Natural killer cell (primary cell): ENCODE results near the gene NLRP3. TPM values are rescaled to one million over a fixed set of nuclear protein-coding genes. Genes with fewer than 3 reads are reported as not detected.
"Not testable (repeated sequence)": the region's sequence is repeated elsewhere in the genome, so short reads cannot be mapped to it uniquely, and the experiment has no call there.

Experiments
- ATAC-seq, 3 donors: fragments of 150-1000 bp in 2 of 3; fragments of 200-7000 bp in 1 of 3; cut with Tn5 transposase; 1 replicate in 1 of 3; 2 replicates in 2 of 3; pipeline ENCODE4 v1.10.0; 2021; ENCODE audit warnings: mild to moderate bottlenecking in 2 of 3, moderate library complexity in 2 of 3
- DNase-seq, 2 donors: peaks; one replicate each; pipeline versions ENCODE4 v3.0.0 to v3.0.0-alpha.2; 2013 to 2021; ENCODE audit warnings: mixed read lengths in 1 of 2
- H3K27ac ChIP-seq: one replicate; pipeline ENCODE4 v1.5.1; 2013; ENCODE audit warnings: mild to moderate bottlenecking, low read length
- H3K27me3 ChIP-seq: one replicate; pipeline ENCODE4 v1.6.1; 2013; ENCODE audit warnings: low read length; ENCODE audit not compliant: control insufficient read depth, insufficient read depth
- H3K36me3 ChIP-seq: one replicate; pipeline ENCODE4 v1.6.1; 2013; ENCODE audit warnings: low read length; ENCODE audit not compliant: control insufficient read depth, insufficient read depth
- H3K4me1 ChIP-seq: one replicate; pipeline ENCODE4 v1.6.1; 2013; ENCODE audit warnings: low read length; ENCODE audit not compliant: control insufficient read depth, insufficient read depth
- H3K4me3 ChIP-seq: one replicate; pipeline ENCODE4 v1.5.1; 2013; ENCODE audit warnings: low read length
- H3K9me3 ChIP-seq: one replicate; pipeline ENCODE4 v1.6.1; 2013; ENCODE audit warnings: low read length; ENCODE audit not compliant: control insufficient read depth, insufficient read depth
- H3K27ac Mint-ChIP-seq, 2 donors: one replicate each; pipeline ENCODE4 v1.8.0; 2022; ENCODE audit warnings: mild to moderate bottlenecking in 2 of 2, mixed read lengths in 2 of 2, moderate library complexity in 1 of 2
- H3K27me3 Mint-ChIP-seq, 2 donors: one replicate each; pipeline ENCODE4 v1.8.0; 2022; ENCODE audit warnings: low read depth in 2 of 2, mixed read lengths in 2 of 2
- H3K36me3 Mint-ChIP-seq: one replicate; pipeline ENCODE4 v1.8.0; 2022; ENCODE audit warnings: mixed read lengths
- H3K4me1 Mint-ChIP-seq, 2 donors: one replicate each; pipeline ENCODE4 v1.8.0; 2022; ENCODE audit warnings: mixed read lengths in 2 of 2
- H3K4me3 Mint-ChIP-seq: one replicate; pipeline ENCODE4 v1.8.0; 2022; ENCODE audit warnings: mild to moderate bottlenecking, moderate library complexity, mixed read lengths
- H3K9me3 Mint-ChIP-seq, 2 donors: one replicate each; pipeline ENCODE4 v1.8.0; 2022; ENCODE audit warnings: mixed read lengths in 2 of 2
- CTCF ChIP-seq: fragments of 200-600 bp; IDR thresholded peaks from one replicate; pipeline ENCODE4 v1.8.0; 2022; ENCODE audit warnings: antibody characterized with exemption
- WGBS: methylation state at CpG from one replicate; pipeline ENCODE4 v1.1.7; 2013; ENCODE audit warnings: missing lambda C conversion rate; ENCODE audit not compliant: insufficient coverage; 5-methylcytosine and 5-hydroxymethylcytosine counted together
- intact Hi-C: fragments of 100-400 bp; cut with micrococcal nuclease; formaldehyde crosslinking; loops from one replicate; pipeline ENCODE4 v1.14.2; 2022
- total RNA-seq, 4 donors: library from RNA; stranded (reverse); fragments of 120-200 nt in 1 of 4; gene quantifications; one replicate each; pipeline versions ENCODE4 v1.2.3 to v1.2.4, GENCODE V29; 2013 to 2022

NLRP3 gene
- total RNA-seq, 3 donors from 2014 or later (not counting 1 experiment from before 2014, with no cell fraction given): 11.3 to 34.1 (median 11.7) TPM

GRCh38 chr1:247390116-247390791, 25.7 kb upstream of the NLRP3 start:
- ATAC-seq: peak; percentile 95 to 99 (median 99)
- H3K4me3 Mint-ChIP-seq: peak overlapping the region; percentile 84
- no peaks in the 10 kb centered on the region for H3K27me3 ChIP-seq
- intact Hi-C loops: loop anchor here (1.0 kb wide), 2 partner anchors 97 to 186 kb away; no protein-coding TSS in a partner anchor
- DNase-seq: peak; percentile 70 to 94
- TF ChIP-seq CTCF: peak; percentile 96
- WGBS: 3% methylated on average over 10 of the region's 13 CpGs
- peak overlapping the region; percentile 74 to 84 for H3K27ac Mint-ChIP-seq
- peak overlapping the region; percentile 17 for H3K4me3 ChIP-seq
- H3K27me3 Mint-ChIP-seq: no peaks in the 10 kb centered on the region
- H3K27ac ChIP-seq: peak overlapping the region; percentile 8
- H3K9me3 ChIP-seq: no peaks in the 10 kb centered on the region
- no peaks in the 10 kb centered on the region for H3K36me3 ChIP-seq
- H3K4me1 ChIP-seq: peaks cover 12% of the 10 kb centered on the region
- no peaks in the 10 kb centered on the region for H3K36me3 Mint-ChIP-seq
- no peaks in the 10 kb centered on the region for H3K9me3 Mint-ChIP-seq
- H3K4me1 Mint-ChIP-seq: peaks cover 7 to 8% of the 10 kb centered on the region in 2 donors

GRCh38 chr1:247390996-247391395, 25.0 kb upstream of the NLRP3 start:
- Mint-ChIP-seq H3K4me3 (no peak overlapping the region), H3K9me3 (no peaks in the 10 kb centered on the region), H3K27me3 (no peaks in the 10 kb centered on the region), H3K4me1 (peaks cover 7 to 8% of the 10 kb centered on the region in 2 donors), H3K36me3 (no peaks in the 10 kb centered on the region), H3K27ac (no peak overlapping the region)
- TF ChIP-seq CTCF: no peak
- H3K27me3 ChIP-seq: no peaks in the 10 kb centered on the region
- no peak overlapping the region for H3K27ac ChIP-seq
- DNase-seq (no peak), ATAC-seq (no peak)
- H3K36me3 ChIP-seq: no peaks in the 10 kb centered on the region
- no peak overlapping the region for H3K4me3 ChIP-seq
- H3K9me3 ChIP-seq: no peaks in the 10 kb centered on the region
- WGBS: 92% methylated on average over 1 of the region's 4 CpGs
- peaks cover 12% of the 10 kb centered on the region for H3K4me1 ChIP-seq
- intact Hi-C loops: loop anchor here (1.0 kb wide), 2 partner anchors 96 to 185 kb away; no protein-coding TSS in a partner anchor

- Mint-ChIP-seq H3K27ac (no peak overlapping the region), H3K4me3 (no peak overlapping the region), H3K4me1 (peaks cover 7 to 8% of the 10 kb centered on the region in 2 donors), H3K36me3 (no peaks in the 10 kb centered on the region), H3K9me3 (no peaks in the 10 kb centered on the region), H3K27me3 (no peaks in the 10 kb centered on the region)
- no peaks in the 10 kb centered on the region for H3K36me3 ChIP-seq
- no peak overlapping the region for H3K4me3 ChIP-seq
- peaks cover 12% of the 10 kb centered on the region for H3K4me1 ChIP-seq
- ATAC-seq (no peak), DNase-seq (no peak)
- H3K9me3 ChIP-seq: no peaks in the 10 kb centered on the region
- H3K27ac ChIP-seq: no peak overlapping the region
- WGBS: 100% methylated on average over 1 of the region's 1 CpG
- intact Hi-C loops: no loop called here
- no peaks in the 10 kb centered on the region for H3K27me3 ChIP-seq
- no peak for TF ChIP-seq CTCF
Observed at GRCh38 chr1:247392088-247392487, 23.9 kb upstream of the NLRP3 start.

- H3K4me1 ChIP-seq, H3K27me3 Mint-ChIP-seq, H3K4me1 Mint-ChIP-seq, H3K9me3 Mint-ChIP-seq, H3K4me3 ChIP-seq, DNase-seq, H3K4me3 Mint-ChIP-seq, intact Hi-C loops, H3K27ac Mint-ChIP-seq, H3K36me3 Mint-ChIP-seq, H3K36me3 ChIP-seq, H3K27me3 ChIP-seq, H3K9me3 ChIP-seq, H3K27ac ChIP-seq, ATAC-seq: not testable (repeated sequence)
- 80% methylated on average over 7 of the region's 8 CpGs for WGBS
Observed at GRCh38 chr1:247395075-247395474, 20.9 kb upstream of the NLRP3 start.
